Lower lobe of right lung (tissue), 2 donors: ENCODE measurements around the gene SPOUT1. TPM values are rescaled to one million over a fixed set of nuclear protein-coding genes. Genes with fewer than 3 reads are reported as not detected.
A peak's percentile ranks its signal among the peaks of the same experiment; 100 is the strongest.
"Not testable (repeated sequence)": the region's sequence is repeated elsewhere in the genome, so short reads cannot be mapped to it uniquely, and the experiment has no call there.

Source experiments
- ATAC-seq, 2 donors: fragments of 200-7000 bp; cut with Tn5 transposase; one replicate each; pipeline ENCODE4 v1.9.1; 2020 to 2022; ENCODE audit warnings: mild to moderate bottlenecking in 2 of 2, moderate library complexity in 2 of 2
- DNase-seq: peaks from one replicate; pipeline ENCODE4 v3.0.0-alpha.2; 2020
- H3K27ac ChIP-seq: fragments of 200-600 bp; one replicate; pipeline ENCODE4 v1.8.0; 2022
- H3K27me3 ChIP-seq: fragments of 200-600 bp; one replicate; pipeline ENCODE4 v1.8.0; 2022; ENCODE audit warnings: low read depth
- H3K36me3 ChIP-seq: fragments of 200-600 bp; one replicate; pipeline ENCODE4 v1.8.0; 2022; ENCODE audit warnings: mild to moderate bottlenecking
- H3K4me1 ChIP-seq: fragments of 200-600 bp; one replicate; pipeline ENCODE4 v1.8.0; 2022
- H3K4me3 ChIP-seq: fragments of 200-600 bp; one replicate; pipeline ENCODE4 v1.8.0; 2022; ENCODE audit warnings: mild to moderate bottlenecking
- H3K9me3 ChIP-seq: fragments of 200-600 bp; one replicate; pipeline ENCODE4 v1.8.0; 2022
- intact Hi-C: fragments of 100-400 bp; cut with DNase I; formaldehyde crosslinking; loops from one replicate; pipeline ENCODE4 v1.11.0; 2022
- total RNA-seq: library from RNA; stranded (reverse); fragmentation: NEBNext Ultra II Directional; extraction: Animal tissue kit (Norgen Biotek cat#: 25700); gene quantifications from one replicate; pipeline ENCODE4 v1.2.1, GENCODE V29; 2021
- TF ChIP-seq, protein P1 (sequence below): fragments of 200-600 bp; IDR thresholded peaks from one replicate; pipeline ENCODE4 v1.8.0; 2022; ENCODE audit warnings: antibody characterized with exemption, mild to moderate bottlenecking
- donor health status: DM: no; HTN: yes; CAD: no; lungs with severe emphysema.

Gene SPOUT1
- total RNA-seq, 1 donor from 2014 or later: 32.1 TPM

DNA sequence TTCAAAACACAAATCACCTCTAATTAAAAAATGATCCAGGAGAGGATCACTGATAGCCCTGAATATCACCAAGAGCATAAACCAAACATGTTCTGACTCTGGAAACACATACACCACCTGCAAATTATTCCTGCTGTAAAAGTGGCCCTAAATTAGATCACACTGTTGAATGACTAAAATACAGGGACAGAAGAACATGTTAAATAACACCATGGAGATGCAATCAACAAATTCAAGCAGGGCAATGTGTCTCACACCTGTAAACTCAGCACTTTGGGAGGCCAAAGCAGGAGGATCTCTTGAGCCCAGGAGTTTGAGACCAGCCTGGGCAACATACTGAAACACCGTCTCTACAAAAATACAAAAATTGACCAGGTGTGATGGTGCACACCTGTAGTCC, 18.2 kb upstream of the SPOUT1 start:
- Histone ChIP-seq H3K36me3 (no peaks in the 10 kb centered on the region), H3K4me1 (no peaks in the 10 kb centered on the region), H3K27ac (no peak overlapping the region), H3K27me3 (no peaks in the 10 kb centered on the region), H3K4me3 (no peak overlapping the region), H3K9me3 (peaks cover 4% of the 10 kb centered on the region)
- DNase-seq (no peak), ATAC-seq (no peak)
- TF ChIP-seq, protein P1, sequence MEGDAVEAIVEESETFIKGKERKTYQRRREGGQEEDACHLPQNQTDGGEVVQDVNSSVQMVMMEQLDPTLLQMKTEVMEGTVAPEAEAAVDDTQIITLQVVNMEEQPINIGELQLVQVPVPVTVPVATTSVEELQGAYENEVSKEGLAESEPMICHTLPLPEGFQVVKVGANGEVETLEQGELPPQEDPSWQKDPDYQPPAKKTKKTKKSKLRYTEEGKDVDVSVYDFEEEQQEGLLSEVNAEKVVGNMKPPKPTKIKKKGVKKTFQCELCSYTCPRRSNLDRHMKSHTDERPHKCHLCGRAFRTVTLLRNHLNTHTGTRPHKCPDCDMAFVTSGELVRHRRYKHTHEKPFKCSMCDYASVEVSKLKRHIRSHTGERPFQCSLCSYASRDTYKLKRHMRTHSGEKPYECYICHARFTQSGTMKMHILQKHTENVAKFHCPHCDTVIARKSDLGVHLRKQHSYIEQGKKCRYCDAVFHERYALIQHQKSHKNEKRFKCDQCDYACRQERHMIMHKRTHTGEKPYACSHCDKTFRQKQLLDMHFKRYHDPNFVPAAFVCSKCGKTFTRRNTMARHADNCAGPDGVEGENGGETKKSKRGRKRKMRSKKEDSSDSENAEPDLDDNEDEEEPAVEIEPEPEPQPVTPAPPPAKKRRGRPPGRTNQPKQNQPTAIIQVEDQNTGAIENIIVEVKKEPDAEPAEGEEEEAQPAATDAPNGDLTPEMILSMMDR: no peak
- intact Hi-C loops: no loop called here

DNA sequence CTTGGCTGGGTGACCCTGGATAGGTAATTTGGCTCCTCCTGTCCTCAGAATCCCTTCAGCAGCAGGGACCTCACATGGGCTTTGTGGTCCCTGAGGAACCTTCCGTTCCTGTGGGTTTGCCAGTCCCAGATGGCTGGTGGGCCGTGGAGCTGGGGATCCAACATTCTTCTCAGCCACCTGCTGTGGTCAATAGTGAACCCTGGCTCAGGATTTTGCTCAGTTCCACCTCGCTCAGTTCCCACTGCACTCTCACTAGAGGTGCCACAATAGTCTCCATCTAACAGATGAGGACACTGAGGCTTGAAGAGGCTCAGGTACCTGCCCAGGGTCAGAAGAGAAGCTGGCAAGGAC, 17.1 kb upstream of the SPOUT1 start:
- DNase-seq: peak; percentile 14
- H3K27me3 ChIP-seq: no peaks in the 10 kb centered on the region
- peaks cover 4% of the 10 kb centered on the region for H3K9me3 ChIP-seq
- H3K36me3 ChIP-seq: peaks cover 4% of the 10 kb centered on the region
- H3K4me1 ChIP-seq: no peaks in the 10 kb centered on the region
- intact Hi-C loops: no loop called here
- H3K4me3 ChIP-seq: no peak overlapping the region
- ATAC-seq: no peak
- H3K27ac ChIP-seq: no peak overlapping the region
- TF ChIP-seq, protein P1: no peak

DNA sequence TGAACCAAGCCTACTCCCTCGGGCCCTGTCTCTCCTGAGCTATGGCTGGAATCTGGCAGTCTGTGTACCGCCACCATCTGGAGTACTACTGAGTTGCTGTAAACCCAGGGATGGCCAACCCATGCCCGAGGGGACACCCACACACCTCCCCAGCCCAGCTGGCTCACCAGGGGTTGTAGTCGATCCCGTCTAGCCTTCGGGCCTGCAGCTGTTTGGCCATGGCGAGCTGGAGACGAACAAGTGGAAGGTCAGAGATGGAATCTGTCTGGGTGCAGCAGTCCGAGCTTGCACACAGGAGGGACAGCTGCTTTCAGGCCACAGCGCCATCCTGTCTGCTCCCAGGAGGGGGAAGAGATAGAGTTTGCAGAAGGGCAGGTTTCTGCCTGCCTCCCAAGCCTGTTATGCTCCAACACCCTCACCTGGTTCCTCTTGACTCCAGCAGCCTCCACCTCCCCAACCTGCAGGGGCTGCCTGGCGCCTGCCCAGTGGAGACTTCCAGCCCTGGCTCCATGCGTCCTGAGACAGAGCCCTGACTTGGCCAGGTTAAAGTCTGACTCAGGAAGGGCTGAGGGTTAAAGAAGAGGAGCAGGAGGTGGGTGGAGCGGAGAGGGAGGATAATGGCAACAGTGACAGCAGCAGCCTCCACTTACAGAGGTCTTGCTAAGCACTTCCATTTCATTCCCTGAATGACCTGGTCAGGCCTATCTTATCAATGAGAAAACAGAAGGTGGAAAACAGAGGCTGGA, 15.8 kb upstream of the SPOUT1 start:
- H3K27me3 ChIP-seq: no peaks in the 10 kb centered on the region
- H3K27ac ChIP-seq: no peak overlapping the region
- peak; percentile 19 to 46 for ATAC-seq
- H3K36me3 ChIP-seq: peaks cover 4% of the 10 kb centered on the region
- no peak overlapping the region for H3K4me3 ChIP-seq
- no peaks in the 10 kb centered on the region for H3K4me1 ChIP-seq
- intact Hi-C loops: no loop called here
- TF ChIP-seq, protein P1: no peak
- DNase-seq: peak; percentile 8
- H3K9me3 ChIP-seq: no peaks in the 10 kb centered on the region

DNA sequence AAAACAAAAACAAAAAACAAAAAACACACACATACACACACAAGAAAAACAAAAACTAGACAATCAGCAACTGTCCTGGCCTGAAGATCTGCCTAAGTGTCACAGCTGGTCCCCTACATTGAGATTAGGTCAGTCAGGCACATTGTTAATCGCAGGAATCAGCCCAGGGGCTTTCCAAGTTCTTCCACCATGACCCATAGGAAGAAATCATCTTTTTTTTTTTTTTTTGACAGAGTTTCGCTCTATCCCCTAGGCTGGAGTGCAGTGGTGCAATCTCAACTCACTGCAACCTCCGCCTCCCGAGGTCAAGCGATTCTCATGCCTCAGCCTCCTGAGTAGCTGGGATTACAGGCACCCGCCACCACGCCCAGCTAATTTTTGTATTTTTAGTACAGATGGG, 13.6 kb upstream of the SPOUT1 start:
- H3K27me3 ChIP-seq, H3K9me3 ChIP-seq, intact Hi-C loops, H3K27ac ChIP-seq, ATAC-seq, H3K4me3 ChIP-seq, DNase-seq, H3K36me3 ChIP-seq, H3K4me1 ChIP-seq: not testable (repeated sequence)

DNA sequence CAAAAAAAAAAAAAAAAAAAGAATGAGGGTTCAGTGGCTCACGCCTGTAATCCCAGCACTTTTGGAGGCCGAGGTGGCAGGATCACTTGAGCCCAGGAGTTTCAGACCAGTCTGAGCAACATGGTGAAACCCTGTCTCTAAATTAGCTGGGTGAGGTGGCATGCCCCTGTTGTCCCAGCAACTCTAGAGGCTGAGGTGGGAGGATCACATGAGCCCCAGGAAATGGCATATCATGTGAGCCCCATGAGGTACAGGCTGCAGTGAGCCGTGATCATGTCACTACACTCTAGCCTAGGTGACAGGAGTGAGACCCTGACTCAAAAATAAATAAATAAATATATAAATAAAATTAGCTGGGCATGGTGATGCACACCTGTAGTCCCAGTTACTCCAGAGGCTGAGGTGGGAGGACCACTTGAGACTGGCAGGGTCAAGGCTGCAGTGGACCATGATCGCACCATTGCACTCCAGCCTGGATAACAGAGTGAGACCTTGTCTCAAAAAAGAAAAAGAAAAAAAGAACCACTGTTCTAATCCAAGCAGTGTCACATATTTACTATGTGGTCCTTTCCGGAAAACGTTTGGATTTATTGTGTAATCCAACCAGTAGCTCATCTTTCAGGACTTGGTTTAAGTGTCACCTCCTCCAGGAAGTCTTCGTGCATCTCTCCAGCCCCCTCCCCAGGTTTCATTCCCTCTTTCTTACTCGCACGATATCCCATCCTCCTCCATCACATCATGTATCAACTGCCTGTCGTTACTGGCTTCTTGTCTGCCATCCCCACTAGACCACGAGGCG, 12.3 kb upstream of the SPOUT1 start:
- Histone ChIP-seq H3K9me3 (no peaks in the 10 kb centered on the region), H3K4me1 (no peaks in the 10 kb centered on the region), H3K36me3 (peaks cover 4% of the 10 kb centered on the region), H3K27ac (no peak overlapping the region), H3K4me3 (no peak overlapping the region), H3K27me3 (no peaks in the 10 kb centered on the region)
- TF ChIP-seq, protein P1: no peak
- ATAC-seq (no peak), DNase-seq (peak; percentile 11)
- intact Hi-C loops: no loop called here

DNA sequence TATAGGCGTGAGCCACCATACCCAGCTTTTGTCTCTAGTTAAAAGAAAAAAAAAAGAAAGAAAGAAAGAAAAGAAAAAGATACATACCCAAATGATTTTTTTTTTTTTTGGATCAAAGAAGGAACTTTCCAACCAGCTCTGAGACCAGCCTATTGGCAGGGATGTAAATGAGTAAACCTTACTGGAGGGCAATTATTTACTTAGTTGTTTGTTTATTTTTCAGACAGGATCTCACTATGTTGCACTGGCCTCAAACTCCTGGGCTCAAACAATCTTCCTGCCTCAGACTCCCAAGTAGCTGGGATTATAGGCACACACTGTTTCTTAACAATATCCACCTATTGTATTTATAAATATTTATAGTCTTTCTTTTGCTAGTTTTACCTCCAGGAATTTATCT, 10.9 kb upstream of the SPOUT1 start:
- intact Hi-C loops: no loop called here
- DNase-seq: no peak
- H3K4me3 ChIP-seq: no peak overlapping the region
- peaks cover 4% of the 10 kb centered on the region for H3K36me3 ChIP-seq
- H3K9me3 ChIP-seq: no peaks in the 10 kb centered on the region
- no peaks in the 10 kb centered on the region for H3K27me3 ChIP-seq
- TF ChIP-seq, protein P1: no peak
- H3K27ac ChIP-seq: no peak overlapping the region
- no peaks in the 10 kb centered on the region for H3K4me1 ChIP-seq
- ATAC-seq: no peak
